Hematopoietic multipotent progenitor cell treated with erythropoietin and hydrocortisone succinate and interleukin-3 and kit ligand, for 6 days (in vitro differentiated cells): ENCODE results near the gene TTC24.
"Not testable (repeated sequence)": the region's sequence is repeated elsewhere in the genome, so short reads cannot be mapped to it uniquely, and the experiment has no call there.

Experiments used
- DNase-seq: peaks from one replicate; pipeline ENCODE4 v3.0.0-alpha.2; 2015

The TTC24 gene

DNA sequence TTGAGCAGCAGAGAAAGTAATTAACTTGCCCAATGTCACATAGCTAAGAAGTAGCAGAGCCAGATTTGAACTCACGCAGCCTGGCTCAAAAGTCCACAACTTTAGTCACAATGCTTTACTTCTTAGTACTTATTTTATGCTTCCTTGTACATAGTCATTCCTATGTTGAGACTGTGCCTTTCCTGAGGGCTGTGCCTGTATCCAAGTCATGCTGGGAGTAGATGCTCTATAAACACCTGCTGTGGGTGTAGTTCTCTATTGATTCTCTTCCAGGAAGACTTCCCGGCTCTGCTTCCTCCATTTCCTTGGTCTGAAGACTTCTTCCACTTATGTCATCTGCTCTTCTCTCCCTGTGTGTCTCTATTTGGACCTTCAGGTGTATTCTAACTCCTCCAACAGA is 23.8 kb upstream of the TTC24 start:
- DNase-seq, result no peak

DNA sequence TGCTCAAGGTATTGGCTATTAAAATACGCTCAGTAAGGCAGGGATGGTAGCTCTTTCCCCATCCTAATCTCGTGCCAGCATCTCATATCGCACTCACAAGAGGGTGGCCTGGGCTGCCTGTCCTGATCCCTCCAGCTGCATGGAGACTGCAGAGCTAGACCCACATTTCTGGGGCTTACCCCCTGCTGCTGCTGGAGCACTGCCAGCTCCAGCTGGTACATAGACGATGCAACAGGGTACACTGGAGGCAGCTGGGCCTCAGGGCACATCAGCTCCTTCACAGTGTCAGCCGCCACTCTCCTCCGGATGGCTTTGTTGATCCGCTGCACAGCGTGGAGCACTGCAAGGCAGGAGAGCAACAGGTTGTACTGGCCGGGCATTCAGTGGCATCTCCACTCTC is 23.2 kb upstream of the TTC24 start:
- no peak for DNase-seq

DNA sequence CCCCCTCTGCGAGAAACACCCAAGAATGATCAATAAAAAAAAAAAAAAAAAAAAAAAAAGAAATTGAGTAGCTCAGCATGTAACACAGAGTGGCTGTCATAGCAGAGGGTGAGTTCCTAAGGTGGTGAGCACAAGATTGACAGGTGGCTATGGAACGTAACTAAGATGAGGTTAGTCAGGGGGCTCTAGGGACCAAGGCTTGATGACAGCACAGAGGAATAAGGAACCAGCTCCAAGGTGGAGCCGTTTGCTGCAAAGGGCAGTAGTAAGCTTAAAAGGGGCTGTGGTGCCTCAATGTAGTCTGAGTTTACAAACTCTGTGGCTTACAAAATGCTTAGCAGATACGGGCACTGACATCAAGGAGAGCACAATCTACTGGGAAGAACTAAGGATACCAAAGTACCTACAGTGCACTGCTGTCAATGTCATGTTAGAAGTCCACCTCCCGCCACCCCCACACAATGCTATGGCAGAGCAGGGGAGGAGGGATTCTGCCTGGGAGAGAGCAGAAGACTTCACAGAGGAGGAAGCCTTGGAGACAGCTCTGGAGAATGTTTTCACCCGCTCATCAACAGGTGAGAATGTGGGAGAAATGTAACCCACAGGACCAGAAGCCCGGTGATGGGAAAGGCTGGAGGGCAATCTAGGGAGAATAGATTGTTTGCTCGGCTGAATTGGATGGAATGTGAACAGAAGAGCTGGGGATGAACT is 20.3 kb upstream of the TTC24 start:
- DNase-seq, result no peak

DNA sequence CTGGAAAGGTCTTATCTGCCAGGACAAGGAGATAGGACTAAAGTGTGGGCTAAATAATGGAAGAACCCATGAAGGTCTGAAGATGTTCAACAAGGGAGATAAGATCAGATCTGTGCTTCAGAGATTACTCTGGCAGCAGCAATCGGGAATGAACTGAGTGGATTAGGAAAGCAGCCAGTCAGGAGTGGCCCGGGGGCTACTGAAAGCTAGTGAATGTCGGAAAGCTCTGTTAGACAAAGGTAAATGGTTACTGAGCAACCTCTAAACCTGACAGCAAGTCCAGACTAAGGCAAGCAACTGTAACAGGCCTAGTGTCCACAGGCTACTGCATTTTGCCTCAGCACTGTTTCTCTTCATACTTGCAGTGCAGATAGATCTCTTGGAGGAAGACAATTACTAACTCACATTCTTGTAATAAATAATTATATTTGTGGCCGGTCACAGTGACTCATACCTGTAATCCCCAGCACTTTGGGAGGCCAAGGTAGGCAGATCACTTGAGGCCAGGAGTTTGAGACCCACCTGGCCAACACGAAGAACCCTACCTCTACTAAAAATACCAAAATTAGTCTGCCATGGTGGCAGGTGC is 19.6 kb upstream of the TTC24 start:
- DNase-seq, result no peak

DNA sequence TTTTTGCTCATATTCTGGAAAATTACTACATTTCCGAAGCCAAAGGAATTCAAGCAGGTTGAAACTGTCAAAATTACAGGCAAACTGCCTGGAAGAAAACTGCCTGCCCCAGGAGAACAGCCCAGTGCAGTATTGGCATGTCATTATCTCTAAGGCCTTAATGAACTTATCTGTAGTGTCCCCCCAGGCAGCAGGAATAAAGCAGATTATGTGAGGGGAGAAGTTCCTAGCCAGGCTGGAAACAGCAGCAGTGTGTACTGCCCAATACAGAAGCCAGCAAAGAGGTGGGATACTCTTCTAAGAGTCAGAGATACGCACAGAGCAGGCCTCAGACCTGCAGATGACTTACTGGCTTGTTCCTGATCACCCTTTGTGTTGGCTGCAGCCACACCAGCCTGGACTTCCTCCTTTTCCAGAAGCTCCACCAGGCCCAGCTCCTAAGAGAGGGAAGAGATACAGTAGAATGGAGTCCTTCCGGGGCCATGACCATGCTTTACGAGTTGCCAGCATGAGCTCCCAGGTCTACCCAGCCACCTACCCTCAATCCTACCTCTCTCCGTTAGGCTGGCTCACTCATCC is 18.8 kb upstream of the TTC24 start:
- DNase-seq, result peak; percentile 30

DNA sequence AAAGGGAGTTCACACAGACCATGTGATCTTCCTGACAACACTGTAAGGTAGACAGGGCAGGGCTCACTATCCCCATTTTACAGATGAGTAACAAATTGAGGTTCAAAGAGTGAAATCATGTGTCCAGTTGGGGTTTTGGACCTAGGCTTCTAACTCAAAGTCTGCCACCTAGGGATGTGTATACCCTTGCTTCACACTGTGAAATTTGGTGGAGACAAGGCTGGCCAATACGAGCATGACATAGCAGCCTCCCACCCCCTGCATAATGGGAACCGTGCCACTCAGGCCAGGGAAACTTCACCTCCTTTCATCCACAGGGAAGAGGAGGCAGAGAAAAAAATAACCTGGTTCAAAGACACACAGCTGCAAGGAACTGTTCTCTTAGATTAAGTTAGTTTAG is 14.0 kb upstream of the TTC24 start:
- DNase-seq, result no peak

DNA sequence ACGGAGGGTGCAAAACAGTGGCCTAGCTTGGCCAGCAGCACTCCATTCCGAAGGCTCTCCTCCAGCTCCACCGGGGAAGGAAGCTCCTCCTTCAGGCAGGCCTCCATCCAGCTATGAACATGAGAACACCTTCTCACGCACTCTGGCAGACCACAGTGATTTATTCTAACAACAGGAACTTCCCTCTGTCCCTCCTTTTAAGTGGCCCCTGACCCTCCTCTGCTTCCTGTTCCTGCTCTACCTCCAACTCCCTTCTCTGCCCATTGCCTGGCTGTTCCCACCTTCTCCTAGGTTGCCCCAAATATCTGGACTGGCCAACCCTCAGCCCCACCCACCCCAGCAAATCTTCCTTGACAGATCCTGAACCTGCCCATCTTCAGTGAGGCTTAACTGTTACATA is 13.1 kb upstream of the TTC24 start:
- no peak for DNase-seq

DNA sequence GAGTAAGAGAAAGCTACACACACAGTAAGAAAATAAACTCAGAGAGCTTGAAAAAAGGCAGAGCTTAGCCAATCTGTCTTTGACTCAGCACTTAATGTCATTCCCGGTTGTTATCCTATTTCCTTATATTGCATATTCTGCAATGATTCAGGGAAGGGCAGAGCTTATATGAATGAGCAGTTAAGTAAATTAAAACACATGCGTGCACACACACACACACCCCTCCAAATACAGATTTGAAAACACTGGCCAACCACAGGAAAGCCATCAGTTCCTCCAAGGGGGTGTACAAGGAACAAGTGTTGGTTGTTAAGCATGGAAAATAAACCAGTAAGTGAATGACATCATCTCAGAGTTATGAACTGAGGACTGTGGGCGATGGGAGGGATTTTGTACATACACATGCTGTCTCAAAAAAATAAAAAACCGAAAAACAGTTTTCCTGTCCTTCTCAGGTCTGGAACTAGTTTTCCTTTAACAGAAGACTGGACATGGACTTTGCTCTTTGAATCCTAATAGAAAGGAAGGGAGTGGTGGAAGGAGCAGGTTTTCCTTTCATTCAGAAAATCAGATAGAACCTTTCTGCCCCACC is 8.2 kb upstream of the TTC24 start:
- peak; percentile 35 for DNase-seq

DNA sequence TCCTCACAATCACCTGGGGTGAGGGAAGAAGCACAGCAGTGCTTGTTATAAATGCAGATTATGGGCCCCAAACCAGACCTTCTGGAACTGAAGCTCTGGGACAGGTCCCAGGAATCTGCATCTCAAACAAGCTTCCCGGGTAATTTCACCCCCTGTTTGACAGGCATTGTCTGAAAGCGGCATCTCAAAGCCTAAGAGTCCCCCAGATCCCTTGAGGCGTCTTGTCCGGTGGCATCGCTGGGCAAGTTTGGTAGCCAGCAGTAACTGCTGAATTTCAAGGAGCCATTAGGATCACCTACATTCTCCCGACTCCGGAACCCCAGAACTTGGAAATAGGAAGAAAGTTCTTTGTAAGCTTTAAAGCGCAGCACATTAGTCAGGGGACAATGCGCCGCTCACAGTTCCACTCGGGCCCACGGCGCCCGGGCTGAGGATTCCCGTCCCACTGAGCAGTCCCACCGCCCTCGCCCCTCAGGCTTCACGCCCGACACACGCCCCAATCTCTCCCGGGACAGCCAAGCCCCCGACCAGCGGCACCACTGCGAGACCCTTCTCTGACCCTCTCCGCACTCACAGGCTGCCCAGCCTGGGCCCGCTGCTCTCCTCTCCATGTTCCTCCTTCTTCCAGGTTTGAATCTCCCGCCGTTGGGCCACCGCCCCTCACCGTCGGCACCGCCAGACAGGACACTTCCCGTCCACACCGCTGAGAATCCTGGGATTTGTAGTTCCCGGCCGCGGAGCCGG is 7.4 kb upstream of the TTC24 start, which contains the start of gene IQGAP3:
IQGAP3 (minus strand) TSS at position 647 of the 744 bp plus-strand sequence; CDS start at position 611, 36 bp downstream.
- DNase-seq, result peak; percentile 92

DNA sequence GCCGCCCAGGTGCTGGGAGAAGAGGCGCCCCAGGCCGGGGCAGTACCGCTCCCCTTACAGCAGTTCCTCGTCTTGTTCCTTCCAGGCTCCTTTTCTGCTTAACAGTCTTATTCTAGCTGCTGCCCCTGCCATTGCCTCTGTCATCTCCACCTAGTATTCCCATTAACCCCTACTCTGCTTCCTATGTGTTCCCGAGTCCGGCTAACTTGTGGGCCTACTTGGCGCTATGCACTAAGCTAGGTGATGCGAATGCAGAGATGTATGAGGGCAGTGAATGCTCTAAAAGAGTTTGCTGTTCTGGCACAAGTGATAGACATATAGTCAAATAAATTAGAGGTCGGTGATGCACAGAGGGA is 6.9 kb upstream of the TTC24 start:
- DNase-seq, result no peak

DNA sequence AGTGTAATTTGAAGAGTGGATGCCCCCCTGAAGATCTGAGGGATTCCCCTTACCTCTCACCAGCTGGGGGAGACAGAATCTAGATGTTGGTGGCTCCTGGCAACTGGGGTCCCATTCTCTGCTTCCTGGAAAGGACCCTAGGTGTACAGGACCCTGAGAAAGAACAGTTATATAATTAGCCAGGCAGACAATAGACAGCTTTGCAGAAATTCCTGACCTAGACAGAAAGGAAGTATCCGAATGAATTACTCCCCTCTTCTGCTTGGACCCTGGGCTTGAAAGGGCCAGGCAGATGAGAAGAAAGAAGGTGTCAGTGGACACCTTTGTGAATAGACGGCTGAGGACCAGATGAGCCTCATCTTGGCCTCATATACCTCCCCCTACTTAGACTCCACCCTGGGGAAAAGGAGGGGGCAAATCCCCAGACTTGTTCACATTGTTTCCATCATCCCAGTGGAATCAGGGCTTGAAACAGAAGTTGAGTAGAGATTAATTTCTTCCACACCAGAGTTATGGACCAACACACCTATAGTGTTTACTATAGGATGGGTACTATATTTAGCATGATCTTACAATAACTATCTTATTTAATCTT is 5.4 kb upstream of the TTC24 start:
- DNase-seq, result no peak

DNA sequence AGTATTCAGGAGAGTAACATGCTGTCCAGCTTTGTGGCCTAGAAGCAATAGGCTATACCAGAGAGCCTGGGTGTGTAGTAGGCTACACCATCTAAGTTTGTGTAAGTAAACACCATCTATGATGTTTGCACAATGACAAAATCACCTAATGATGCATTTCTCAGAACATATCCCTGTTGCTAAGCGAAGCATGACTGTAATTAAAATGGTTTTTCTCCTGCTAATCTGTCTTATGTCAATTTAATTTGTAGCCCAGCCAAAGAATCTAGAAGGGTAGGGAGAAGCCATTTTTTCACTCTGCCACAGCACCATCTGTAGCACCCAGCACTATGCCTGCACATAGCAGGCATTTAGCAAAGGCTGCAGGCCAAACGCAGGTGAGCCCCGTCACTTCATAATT is 2.0 kb upstream of the TTC24 start:
- DNase-seq, result no peak

DNA sequence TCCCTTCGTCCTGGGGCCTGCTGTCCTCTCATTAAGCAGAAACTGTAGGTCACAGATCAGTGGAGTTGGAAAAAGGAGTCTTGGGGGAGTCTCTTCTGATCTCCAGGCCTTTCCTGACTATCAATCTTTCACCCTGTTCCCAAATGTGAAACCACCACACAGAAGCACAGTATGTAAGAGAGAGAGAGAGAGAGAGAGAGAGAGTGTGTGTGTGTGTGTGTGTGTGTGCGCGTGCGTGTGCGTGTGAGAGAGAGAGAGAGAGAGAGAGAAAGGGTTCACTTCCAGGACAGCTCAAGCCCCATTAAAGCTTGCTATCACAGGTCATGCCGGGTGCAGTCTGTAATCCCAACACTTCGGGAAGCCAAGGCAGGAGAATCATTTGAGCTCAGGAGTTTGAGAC is 1.5 kb upstream of the TTC24 start:
- DNase-seq, result no peak

DNA sequence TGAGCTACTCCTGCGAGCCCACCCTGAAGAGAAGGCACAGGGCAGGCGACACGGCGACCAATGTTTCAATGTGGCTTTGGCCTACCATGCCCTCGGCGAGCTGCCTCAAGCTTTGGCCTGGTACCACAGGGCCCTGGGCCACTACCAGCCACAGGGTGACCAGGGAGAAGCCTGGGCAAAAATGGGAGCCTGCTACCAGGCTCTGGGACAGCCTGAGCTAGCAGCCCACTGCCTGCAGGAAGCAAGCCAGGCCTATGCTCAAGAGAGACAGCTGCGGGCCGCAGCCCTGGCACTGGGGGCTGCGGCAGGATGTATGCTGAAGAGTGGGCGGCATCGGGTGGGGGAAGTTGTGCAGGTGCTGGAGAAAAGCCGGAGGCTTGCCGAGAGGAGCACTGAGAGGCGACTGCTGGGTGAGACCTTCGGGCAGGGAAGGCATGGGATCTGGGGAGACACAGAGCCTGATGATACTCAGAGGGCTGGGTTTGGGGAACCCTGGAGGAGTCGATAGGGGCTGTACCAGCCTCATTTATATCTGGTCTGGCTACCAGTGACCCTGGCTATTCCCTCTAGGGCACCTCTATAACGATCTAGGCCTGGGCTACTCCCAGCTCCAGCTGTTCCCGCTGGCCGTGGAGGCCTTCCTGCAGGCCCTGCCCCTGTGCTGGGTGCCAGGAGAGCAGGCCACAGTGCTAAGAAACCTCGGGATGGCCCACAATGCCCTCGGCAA is 2.3 kb downstream of the TTC24 start:
- DNase-seq, result no peak

DNA sequence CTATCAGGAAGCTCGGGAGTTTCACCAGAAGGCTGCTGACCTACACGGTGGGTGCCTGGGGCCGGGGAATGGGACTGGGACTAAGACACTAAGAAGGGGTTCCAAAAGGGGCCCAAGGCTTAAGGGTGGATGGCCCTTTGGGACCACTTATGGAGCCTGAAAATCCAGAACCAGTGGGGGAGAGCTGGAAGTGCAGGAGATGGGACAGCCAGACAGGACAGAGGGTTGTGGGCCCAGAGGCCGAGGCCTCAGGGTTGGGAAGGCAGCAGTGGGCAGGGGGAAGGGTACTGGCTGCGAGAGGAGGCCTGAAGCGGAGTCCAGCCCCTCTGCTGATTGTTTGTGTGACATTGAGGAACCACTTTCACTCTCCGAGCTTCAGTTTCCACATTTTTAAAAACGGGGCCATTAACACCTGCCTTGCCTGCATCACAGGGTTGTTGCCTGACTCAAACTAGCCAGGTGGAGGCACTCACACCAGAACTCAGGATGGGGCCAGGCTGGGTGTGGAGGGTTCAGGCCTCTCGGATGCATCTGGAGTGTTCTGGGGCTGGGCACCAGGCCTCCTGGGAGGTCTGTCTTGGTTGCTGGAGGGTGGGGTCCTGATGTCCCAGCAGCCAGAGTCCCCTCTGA is 3.0 kb downstream of the TTC24 start:
- DNase-seq, result no peak

DNA sequence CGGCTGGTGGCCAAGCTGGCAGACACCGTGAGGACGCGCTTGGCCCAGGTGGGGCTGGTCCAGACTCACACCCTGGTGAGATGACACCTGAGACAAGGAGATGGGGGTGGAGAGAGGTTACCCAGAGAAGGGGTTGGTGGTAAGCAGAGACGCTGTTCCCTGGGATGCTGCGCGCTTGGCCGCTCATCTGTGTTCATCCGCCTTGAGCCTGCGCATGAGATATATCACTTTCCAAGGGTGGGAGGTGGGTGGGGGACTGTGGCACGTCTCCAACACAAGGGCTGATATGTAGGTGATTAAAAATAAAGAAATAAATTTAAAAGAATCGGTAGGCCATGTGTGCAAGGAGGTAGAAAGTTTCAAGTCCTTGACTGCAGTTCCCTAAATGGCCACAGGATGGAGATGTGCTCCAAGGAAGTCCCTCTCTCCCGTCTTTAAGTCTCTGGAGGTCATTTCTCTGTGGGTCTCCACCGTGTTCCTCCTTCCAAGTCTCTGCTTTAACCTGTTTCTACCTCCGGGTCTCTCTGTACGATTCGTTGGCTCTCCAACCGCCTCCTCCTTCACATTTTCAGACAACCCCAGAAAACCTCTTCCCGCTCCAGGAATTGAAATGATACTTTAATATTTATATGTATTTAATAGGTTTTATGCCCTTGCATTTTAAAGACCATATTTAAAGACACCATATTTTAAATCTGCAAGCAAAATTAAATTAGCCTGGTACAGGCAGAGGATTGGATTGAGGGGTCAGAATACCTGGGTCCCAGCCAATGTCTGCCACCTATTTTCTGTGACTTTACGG is 4.5 kb downstream of the TTC24 start:
- peak; percentile 93 for DNase-seq

DNA sequence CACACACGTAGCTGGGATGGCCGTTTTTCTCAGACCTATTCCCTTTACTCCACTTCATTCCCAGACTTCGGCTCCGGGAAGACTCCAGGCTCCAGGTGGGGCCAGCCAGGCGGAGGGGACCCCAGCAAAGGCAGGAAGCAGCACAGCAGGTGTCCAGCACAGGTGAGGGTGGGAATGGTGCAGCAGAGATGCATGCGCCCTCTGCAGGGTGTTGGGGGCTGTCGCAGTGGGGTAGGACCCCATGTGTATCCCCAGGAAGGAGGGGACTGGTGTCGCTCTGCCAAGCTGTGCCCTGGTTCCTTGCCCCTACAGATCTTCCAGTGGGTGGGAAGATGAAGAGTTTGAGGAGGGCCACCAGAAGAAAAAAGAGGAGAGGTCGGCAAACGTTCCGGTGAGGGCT is 5.3 kb downstream of the TTC24 start:
- peak; percentile 35 for DNase-seq

DNA sequence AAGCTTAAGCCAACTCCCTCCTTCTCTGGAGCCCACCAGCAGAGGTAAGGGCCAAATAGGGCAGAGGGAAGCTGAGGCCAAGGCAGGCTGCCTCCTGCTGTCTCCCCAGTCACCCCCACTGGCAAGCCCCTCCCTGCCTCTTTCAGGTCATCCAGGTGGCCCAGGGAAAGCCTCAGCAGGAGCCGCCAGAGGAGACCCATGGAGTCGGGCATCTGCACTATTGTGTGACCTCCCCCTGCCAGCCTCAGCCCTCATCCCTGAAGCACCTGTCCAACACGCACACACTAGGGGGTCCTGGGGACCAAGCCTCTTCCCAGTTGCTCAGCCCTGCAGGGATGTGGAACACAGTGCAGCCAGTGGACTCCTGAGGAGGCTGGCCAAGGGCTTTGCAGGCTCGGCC is 6.8 kb downstream of the TTC24 start:
- no peak for DNase-seq

DNA sequence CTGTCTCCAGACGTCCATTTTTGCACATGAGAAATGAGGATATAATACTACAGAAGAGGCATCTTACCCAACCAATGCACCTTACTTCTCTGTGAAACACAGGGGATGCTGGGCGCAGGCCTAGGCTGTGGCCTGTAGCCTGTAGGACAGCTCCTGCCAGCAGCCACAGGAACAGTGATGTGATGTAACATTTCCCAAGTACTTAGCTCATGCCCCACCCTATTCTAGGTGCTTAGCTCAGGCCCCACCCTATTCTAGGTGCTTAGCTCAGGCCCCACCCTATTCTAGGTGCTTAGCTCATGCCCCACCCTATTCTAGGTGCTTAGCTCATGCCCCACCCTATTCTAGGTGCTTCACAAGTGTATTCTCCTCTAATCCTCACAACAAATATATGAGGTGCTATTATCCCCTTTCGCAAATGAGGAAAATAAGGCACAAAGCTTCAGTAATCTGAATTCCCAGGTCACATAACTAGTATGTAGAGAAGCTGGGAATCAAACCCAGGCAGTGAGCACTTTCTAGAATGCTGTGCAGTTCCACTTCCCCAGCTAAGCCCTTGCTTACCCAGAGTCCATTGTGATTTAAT is 7.5 kb downstream of the TTC24 start:
- DNase-seq, result no peak

DNA sequence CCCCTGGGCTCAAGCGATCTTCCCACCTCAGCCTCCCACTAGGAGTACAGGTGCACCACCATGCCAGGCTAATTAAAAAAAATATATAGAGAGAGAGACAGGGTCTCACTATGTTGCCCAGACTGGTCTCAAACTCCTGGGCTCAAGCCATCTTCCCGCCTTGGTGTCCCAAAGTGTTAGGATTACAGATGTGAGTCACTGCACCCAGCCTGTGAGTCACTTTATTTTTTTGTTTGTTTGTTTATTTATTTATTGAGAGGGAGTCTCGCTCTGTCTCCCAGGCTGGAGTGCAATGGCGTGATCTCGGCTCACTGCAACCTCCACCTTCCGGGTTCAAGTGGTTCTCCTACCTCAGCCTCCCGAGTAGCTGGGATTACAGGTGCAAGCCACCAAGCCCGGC is 8.4 kb downstream of the TTC24 start:
- DNase-seq, result not testable (repeated sequence)

DNA sequence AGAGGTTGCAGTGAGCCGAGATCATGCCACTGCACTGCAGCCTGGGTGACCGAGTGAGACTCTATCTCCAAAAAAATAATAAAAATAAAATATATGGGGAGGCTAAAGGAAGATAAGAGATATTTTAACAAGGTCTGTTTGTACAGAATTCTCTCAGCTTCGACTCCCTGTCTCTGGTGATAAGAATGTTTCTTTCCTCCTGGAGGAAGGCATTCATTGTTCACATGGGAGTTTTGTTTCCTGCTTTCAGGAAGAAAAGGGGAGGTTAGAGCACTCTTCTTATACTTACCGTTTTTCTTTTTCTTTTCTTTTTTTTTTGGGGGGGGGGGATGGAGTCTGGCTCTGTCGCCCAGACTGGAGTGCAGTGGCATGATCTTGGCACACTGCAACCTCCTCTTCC is 10.0 kb downstream of the TTC24 start:
- DNase-seq, result no peak
